HepG2 (cell line): ENCODE measurements around the gene FDXACB1. TPM values are rescaled to one million over a fixed set of nuclear protein-coding genes. Genes with fewer than 3 reads are reported as not detected.

Experiments
- BRD4 ChIP-seq: sonication (generic); formaldehyde crosslinking; IDR thresholded peaks from 2 replicates; pipeline ENCODE4 v1.4.0; 2020; ENCODE audit warnings: missing genetic modification reagents
- DR1 ChIP-seq: sonication (generic); formaldehyde crosslinking; IDR thresholded peaks from 2 replicates; pipeline ENCODE4 v1.8.0; 2021; ENCODE audit warnings: mild to moderate bottlenecking, missing genetic modification reagents, inconsistent platforms
- FOXA1 ChIP-seq, 2 experiments: fragments of 450-650 bp in 1 of 2; sonication (generic) in 1 of 2; formaldehyde crosslinking in 1 of 2; IDR thresholded peaks; 2 replicates each; pipeline versions ENCODE4 v1.4.0 to v1.6.1; 2016 to 2020; ENCODE audit warnings: missing genetic modification reagents in 1 of 2
- GATAD1 ChIP-seq: IDR thresholded peaks from 2 replicates; pipeline ENCODE4 v1.6.1; 2016; ENCODE audit warnings: missing genetic modification reagents, missing compliant biosample characterization
- MED13 ChIP-seq: sonication (generic); formaldehyde crosslinking; IDR thresholded peaks from 2 replicates; pipeline ENCODE4 v1.5.0; 2020; ENCODE audit warnings: missing genetic modification reagents
- PAF1 ChIP-seq: IDR thresholded peaks from 2 replicates; pipeline ENCODE4 v1.6.1; 2016; ENCODE audit warnings: missing genetic modification reagents, missing compliant biosample characterization
- RORA ChIP-seq: sonication (generic); formaldehyde crosslinking; IDR thresholded peaks from 2 replicates; pipeline ENCODE4 v1.5.0; 2020; ENCODE audit warnings: mild to moderate bottlenecking, missing genetic modification reagents, moderate library complexity
- SCMH1 ChIP-seq: sonication (generic); formaldehyde crosslinking; IDR thresholded peaks from 2 replicates; pipeline ENCODE4 v1.9.0; 2021; ENCODE audit warnings: missing genetic modification reagents, mild to moderate bottlenecking, borderline replicate concordance
- TBP ChIP-seq: sonication (generic); formaldehyde crosslinking; IDR thresholded peaks from 2 replicates; pipeline ENCODE4 v1.5.0; 2020; ENCODE audit warnings: missing genetic modification reagents
- ZFAT ChIP-seq: sonication (generic); formaldehyde crosslinking; conservative IDR thresholded peaks from 2 replicates; pipeline ENCODE4 v1.8.1; 2023; ENCODE audit warnings: missing genetic modification reagents, inconsistent platforms
- ZFP91 ChIP-seq: sonication (generic); formaldehyde crosslinking; IDR thresholded peaks from 2 replicates; pipeline ENCODE4 v1.9.0; 2022; ENCODE audit warnings: missing genetic modification reagents, mild to moderate bottlenecking, borderline replicate concordance
- ZNF101 ChIP-seq: sonication (generic); formaldehyde crosslinking; IDR thresholded peaks from 2 replicates; pipeline ENCODE4 v1.4.0; 2020; ENCODE audit warnings: mild to moderate bottlenecking, low read depth, missing genetic modification reagents, borderline replicate concordance
- ZNF503 ChIP-seq: sonication (generic); formaldehyde crosslinking; IDR thresholded peaks from 2 replicates; pipeline ENCODE4 v1.4.0; 2020; ENCODE audit warnings: missing genetic modification reagents
- ZNF557 ChIP-seq: sonication (generic); formaldehyde crosslinking; IDR thresholded peaks from 2 replicates; pipeline ENCODE4 v1.4.0; 2020; ENCODE audit warnings: missing genetic modification reagents
- ZNF720 ChIP-seq: sonication (generic); formaldehyde crosslinking; IDR thresholded peaks from 2 replicates; pipeline ENCODE4 v1.4.0; 2020; ENCODE audit warnings: missing genetic modification reagents
- ZNF83 ChIP-seq: sonication (generic); formaldehyde crosslinking; IDR thresholded peaks from 2 replicates; pipeline ENCODE4 v1.4.0; 2020; ENCODE audit warnings: missing genetic modification reagents, mild to moderate bottlenecking, borderline replicate concordance
- polyA plus RNA-seq, 8 experiments: library from polyadenylated mRNA; depleted of rRNA in 3 of 8; stranded (reverse) in 7 of 8; unstranded in 1 of 8; fragments of >200 nt; fragmentation: Illumina TruSeq in 4 of 8; extraction: Trizol in 4 of 8; gene quantifications; 2 replicates each; pipeline versions ENCODE4 v1.2.1 to v1.2.3, GENCODE V29; 2011 to 2016; ENCODE audit warnings: low read depth in 4 of 8, missing spikeins in 1 of 8, mixed read lengths in 1 of 8; ENCODE audit not compliant: insufficient read depth in 1 of 8
- total RNA-seq, 5 experiments: library from RNA; depleted of rRNA; stranded (reverse); fragments of >200 nt; fragmentation: Illumina TruSeq; extraction: Trizol; gene quantifications; 2 replicates each; pipeline ENCODE4 v1.2.3, GENCODE V29; 2016; ENCODE audit warnings: low read depth in 1 of 5
- TF ChIP-seq, protein P1 (sequence below): sonication (generic); formaldehyde crosslinking; IDR thresholded peaks from 2 replicates; pipeline ENCODE4 v1.8.1; 2023; ENCODE audit warnings: mild to moderate bottlenecking, moderate library complexity, missing genetic modification reagents
- TF ChIP-seq, protein P2 (sequence below): sonication (generic); formaldehyde crosslinking; IDR thresholded peaks from 2 replicates; pipeline ENCODE4 v1.4.0; 2020; ENCODE audit warnings: missing genetic modification reagents
- TF ChIP-seq, protein P3 (sequence below): sonication (generic); formaldehyde crosslinking; IDR thresholded peaks from 2 replicates; pipeline ENCODE4 v1.4.0; 2020; ENCODE audit warnings: missing genetic modification reagents

The FDXACB1 gene
- total and polyA plus RNA-seq, 2 of the 13 experiments (the other 11 are each of a cell fraction or from before 2014, with no cell fraction given): 1.1 to 3.4 TPM

GRCh38 chr11:111840143-111840542 is 38.8 kb downstream of the FDXACB1 start (continued):
- TF ChIP-seq, protein P1, sequence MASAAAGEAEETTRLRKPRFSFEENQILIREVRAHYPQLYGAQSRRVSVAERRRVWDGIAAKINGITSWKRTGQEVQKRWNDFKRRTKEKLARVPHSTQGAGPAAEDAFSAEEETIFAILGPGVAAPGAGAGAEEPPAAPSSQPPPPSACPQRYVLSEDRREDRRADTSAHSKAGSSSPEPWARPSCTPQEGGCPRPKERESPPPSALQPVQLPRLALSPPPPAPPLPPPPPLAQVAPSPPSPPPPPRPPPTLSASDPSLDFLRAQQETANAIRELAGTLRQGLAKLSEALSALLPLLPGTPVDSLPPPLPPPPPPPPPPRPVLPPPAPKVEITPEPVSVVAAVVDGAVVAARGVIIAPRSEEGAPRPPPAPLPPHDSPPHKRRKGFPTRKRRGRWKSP (CRISPR knock-in tag): no peak
- TF ChIP-seq, protein P2, sequence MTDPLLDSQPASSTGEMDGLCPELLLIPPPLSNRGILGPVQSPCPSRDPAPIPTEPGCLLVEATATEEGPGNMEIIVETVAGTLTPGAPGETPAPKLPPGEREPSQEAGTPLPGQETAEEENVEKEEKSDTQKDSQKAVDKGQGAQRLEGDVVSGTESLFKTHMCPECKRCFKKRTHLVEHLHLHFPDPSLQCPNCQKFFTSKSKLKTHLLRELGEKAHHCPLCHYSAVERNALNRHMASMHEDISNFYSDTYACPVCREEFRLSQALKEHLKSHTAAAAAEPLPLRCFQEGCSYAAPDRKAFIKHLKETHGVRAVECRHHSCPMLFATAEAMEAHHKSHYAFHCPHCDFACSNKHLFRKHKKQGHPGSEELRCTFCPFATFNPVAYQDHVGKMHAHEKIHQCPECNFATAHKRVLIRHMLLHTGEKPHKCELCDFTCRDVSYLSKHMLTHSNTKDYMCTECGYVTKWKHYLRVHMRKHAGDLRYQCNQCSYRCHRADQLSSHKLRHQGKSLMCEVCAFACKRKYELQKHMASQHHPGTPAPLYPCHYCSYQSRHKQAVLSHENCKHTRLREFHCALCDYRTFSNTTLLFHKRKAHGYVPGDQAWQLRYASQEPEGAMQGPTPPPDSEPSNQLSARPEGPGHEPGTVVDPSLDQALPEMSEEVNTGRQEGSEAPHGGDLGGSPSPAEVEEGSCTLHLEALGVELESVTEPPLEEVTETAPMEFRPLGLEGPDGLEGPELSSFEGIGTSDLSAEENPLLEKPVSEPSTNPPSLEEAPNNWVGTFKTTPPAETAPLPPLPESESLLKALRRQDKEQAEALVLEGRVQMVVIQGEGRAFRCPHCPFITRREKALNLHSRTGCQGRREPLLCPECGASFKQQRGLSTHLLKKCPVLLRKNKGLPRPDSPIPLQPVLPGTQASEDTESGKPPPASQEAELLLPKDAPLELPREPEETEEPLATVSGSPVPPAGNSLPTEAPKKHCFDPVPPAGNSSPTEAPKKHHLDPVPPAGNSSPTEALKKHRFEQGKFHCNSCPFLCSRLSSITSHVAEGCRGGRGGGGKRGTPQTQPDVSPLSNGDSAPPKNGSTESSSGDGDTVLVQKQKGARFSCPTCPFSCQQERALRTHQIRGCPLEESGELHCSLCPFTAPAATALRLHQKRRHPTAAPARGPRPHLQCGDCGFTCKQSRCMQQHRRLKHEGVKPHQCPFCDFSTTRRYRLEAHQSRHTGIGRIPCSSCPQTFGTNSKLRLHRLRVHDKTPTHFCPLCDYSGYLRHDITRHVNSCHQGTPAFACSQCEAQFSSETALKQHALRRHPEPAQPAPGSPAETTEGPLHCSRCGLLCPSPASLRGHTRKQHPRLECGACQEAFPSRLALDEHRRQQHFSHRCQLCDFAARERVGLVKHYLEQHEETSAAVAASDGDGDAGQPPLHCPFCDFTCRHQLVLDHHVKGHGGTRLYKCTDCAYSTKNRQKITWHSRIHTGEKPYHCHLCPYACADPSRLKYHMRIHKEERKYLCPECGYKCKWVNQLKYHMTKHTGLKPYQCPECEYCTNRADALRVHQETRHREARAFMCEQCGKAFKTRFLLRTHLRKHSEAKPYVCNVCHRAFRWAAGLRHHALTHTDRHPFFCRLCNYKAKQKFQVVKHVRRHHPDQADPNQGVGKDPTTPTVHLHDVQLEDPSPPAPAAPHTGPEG (CRISPR knock-in tag): no peak
- TF ChIP-seq RORA (CRISPR knock-in tag): no peak
- TF ChIP-seq MED13 (CRISPR knock-in tag): no peak
- TF ChIP-seq ZNF101: no peak
- TF ChIP-seq DR1 (CRISPR knock-in tag): no peak
- no peak for TF ChIP-seq BRD4 (CRISPR knock-in tag)
- TF ChIP-seq ZFAT (CRISPR knock-in tag): no peak
- TF ChIP-seq ZFP91 (CRISPR knock-in tag): no peak
- TF ChIP-seq GATAD1 (CRISPR knock-in tag): no peak; the same call in 1 of the 2 replicates
- TF ChIP-seq PAF1 (CRISPR knock-in tag): no peak
- TF ChIP-seq, protein P3, sequence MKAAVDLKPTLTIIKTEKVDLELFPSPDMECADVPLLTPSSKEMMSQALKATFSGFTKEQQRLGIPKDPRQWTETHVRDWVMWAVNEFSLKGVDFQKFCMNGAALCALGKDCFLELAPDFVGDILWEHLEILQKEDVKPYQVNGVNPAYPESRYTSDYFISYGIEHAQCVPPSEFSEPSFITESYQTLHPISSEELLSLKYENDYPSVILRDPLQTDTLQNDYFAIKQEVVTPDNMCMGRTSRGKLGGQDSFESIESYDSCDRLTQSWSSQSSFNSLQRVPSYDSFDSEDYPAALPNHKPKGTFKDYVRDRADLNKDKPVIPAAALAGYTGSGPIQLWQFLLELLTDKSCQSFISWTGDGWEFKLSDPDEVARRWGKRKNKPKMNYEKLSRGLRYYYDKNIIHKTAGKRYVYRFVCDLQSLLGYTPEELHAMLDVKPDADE (CRISPR knock-in tag): no peak
- TF ChIP-seq ZNF83: no peak
- TF ChIP-seq ZNF557 (CRISPR knock-in tag): no peak
- no peak for TF ChIP-seq ZNF720 (CRISPR knock-in tag)
- peak; percentile 52; the same call in 1 of the 2 replicates for TF ChIP-seq FOXA1 (IDR thresholded peaks at IDR 0.05)
- peak; percentile 49 for TF ChIP-seq FOXA1 (CRISPR knock-in tag; IDR thresholded peaks at IDR 0.05)
- no peak for TF ChIP-seq ZNF503 (CRISPR knock-in tag)
- TF ChIP-seq TBP (CRISPR knock-in tag): no peak
- no peak for TF ChIP-seq SCMH1 (CRISPR knock-in tag)
